NOMO-1 treated with DMSO at 0.1 percent for 48 hours (cell line): ENCODE data around the gene COX17.

Experiments used
- DNase-seq: peaks from one replicate; lab custom pipeline; 2025; ENCODE audit not compliant: unreplicated experiment; lab: John Stamatoyannopoulos, UW

Gene COX17

DNA sequence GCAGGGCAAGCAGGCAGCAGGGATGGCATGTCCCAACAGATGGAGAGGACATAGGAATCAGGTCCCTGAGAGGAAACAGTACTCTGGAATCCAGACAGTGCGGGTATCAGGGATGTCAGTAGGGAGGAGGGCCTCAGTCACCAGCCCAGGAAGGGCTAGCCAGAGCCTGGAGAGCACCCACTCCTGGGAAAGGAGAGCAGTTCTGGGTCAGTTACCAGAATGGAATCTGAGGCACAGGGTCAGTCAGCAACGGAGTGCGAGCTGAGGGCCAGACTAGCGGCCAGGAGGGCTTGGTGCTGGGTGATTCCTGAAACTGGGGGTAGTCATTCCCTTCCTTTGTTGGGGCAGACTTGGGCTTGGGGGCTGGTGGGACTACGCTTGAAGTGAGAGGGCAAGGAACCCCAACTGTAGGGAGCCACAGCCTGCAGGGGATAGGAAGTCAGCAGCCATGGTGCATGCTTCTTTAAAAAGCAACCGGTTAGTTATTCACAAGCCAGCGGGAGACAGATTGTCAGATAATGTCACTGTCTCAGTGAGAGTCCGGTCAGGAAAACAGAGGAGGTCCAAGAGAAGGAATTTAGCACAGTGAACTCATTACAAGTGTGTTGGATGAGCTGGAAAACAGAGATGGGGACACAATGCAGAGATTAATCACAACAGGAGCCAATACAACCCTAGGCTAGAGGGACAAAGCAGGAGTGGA is 51.6 kb downstream of the COX17 start:
- no peak for DNase-seq

DNA sequence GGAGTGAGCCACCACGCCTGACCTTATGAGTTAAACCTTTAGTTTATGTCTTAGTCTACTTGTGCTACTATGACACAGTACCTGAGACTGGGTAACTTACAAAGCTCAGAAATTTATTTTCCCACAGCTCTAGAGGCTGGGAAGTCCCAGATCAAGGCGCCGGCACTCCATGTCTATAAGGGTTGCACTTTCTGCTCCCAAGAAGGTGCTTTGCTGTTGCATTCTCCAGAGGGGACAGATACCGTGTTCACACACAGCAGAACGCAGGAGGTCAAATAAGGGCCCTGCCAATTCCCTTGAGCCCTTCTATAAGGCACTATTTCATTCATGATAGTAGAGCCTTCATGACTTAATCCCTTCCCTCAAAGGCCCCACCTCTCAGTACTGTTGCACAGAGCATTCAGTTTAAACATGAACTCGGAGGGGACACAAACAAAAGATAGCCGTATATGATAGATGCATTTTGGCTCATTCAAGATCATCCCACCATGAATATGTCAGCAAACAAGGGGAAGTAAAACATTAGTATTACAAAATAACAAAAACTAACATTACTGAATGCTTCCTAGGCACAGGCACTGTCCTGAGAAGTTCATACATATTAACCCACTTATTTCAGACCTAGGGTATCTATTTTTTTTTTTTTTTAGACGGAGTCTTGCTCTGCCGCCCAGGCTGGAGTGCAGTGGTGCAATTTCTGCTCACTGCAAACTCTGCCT is 53.0 kb downstream of the COX17 start:
- DNase-seq, result no peak

DNA sequence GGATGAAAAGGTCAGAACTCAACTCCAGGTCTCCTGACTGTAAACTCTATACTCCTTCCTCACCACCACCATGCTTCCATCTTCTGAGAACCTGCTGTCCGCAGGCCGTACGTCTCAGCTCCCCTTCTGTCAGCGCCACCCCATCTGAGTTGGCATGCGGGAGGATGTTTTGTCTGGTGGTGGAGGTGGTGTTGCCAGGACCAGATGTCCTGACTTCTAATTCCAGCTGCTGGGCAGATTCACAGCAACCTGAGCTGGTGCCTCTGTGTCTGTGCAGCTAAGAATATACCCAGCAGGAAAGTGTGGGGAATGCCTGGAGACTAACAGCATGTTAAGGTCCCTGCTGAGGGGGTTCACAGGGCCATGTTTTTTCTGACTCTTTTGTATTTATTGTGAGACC is 56.3 kb downstream of the COX17 start:
- DNase-seq, result no peak
